Body of pancreas (tissue), 4 donors: ENCODE measurements around the gene SLC30A4. TPM values are rescaled to one million over a fixed set of nuclear protein-coding genes. Genes with fewer than 3 reads are reported as not detected.

Experiments
- ATAC-seq: fragments of 150-250 bp; one replicate; pipeline ENCODE4 v1.9.1; 2016
- DNase-seq, 4 donors: peaks; one replicate each; pipeline ENCODE4 v3.0.0-alpha.2; 2019
- H3K27ac ChIP-seq, 4 donors: fragments of 200-600 bp; sonication (generic); 1 replicate in 3 of 4; 2 replicates in 1 of 4; pipeline versions ENCODE4 v1.5.1 to v1.6.1; 2016 to 2019; ENCODE audit warnings: mild to moderate bottlenecking in 1 of 4, mixed read lengths in 1 of 4, moderate library complexity in 1 of 4
- H3K27me3 ChIP-seq, 2 donors: fragments of 200-600 bp; sonication (generic); one replicate each; pipeline ENCODE4 v1.6.0; 2016; ENCODE audit warnings: mild to moderate bottlenecking in 1 of 2
- H3K36me3 ChIP-seq, 2 donors: fragments of 200-600 bp; sonication (generic); replicated peaks in 1 of 2; 2 replicates each; pipeline ENCODE4 v1.5.1; 2016; ENCODE audit warnings: low read depth in 2 of 2; ENCODE audit not compliant: insufficient read depth in 1 of 2
- H3K4me1 ChIP-seq: fragments of 200-600 bp; sonication (generic); one replicate; pipeline ENCODE4 v1.6.0; 2016
- H3K4me3 ChIP-seq, 2 donors: fragments of 200-600 bp; sonication (generic); 1 replicate in 1 of 2; 2 replicates in 1 of 2; pipeline ENCODE4 v1.5.1; 2016 to 2019
- H3K9me3 ChIP-seq, 3 donors: fragments of 200-600 bp; sonication (generic); 1 replicate in 2 of 3; 2 replicates in 1 of 3; pipeline ENCODE4 v1.5.1; 2016
- POLR2A ChIP-seq, 3 donors: fragments of 450-650 bp; IDR thresholded peaks; one replicate each; pipeline ENCODE4 v1.6.1; 2016; ENCODE audit warnings: antibody characterized with exemption in 3 of 3, mild to moderate bottlenecking in 2 of 3
- WGBS, 2 donors: methylation state at CpG; one replicate each; pipeline ENCODE4 v1.1.5; 2017; 5-methylcytosine and 5-hydroxymethylcytosine counted together
- intact Hi-C: fragments of 100-400 bp; cut with DNase I; formaldehyde crosslinking; loops from one replicate; pipeline ENCODE4 v1.15.1; 2023
- total RNA-seq, 2 donors: library from RNA; depleted of rRNA; stranded (reverse); fragments of >200 nt; gene quantifications; one replicate each; pipeline ENCODE4 v1.1.0, GENCODE V29; 2016
- TF ChIP-seq, protein P1 (sequence below), 7 experiments: fragments of 450-650 bp in 4 of 7; fragments of 200-600 bp in 3 of 7; sonication (generic) in 3 of 7; IDR thresholded peaks; one replicate each; pipeline ENCODE4 v1.5.1; 2016 to 2019; ENCODE audit warnings: antibody characterized with exemption in 7 of 7

The SLC30A4 gene
- total RNA-seq, 2 donors from 2014 or later = 2.0 to 2.6 TPM

DNA sequence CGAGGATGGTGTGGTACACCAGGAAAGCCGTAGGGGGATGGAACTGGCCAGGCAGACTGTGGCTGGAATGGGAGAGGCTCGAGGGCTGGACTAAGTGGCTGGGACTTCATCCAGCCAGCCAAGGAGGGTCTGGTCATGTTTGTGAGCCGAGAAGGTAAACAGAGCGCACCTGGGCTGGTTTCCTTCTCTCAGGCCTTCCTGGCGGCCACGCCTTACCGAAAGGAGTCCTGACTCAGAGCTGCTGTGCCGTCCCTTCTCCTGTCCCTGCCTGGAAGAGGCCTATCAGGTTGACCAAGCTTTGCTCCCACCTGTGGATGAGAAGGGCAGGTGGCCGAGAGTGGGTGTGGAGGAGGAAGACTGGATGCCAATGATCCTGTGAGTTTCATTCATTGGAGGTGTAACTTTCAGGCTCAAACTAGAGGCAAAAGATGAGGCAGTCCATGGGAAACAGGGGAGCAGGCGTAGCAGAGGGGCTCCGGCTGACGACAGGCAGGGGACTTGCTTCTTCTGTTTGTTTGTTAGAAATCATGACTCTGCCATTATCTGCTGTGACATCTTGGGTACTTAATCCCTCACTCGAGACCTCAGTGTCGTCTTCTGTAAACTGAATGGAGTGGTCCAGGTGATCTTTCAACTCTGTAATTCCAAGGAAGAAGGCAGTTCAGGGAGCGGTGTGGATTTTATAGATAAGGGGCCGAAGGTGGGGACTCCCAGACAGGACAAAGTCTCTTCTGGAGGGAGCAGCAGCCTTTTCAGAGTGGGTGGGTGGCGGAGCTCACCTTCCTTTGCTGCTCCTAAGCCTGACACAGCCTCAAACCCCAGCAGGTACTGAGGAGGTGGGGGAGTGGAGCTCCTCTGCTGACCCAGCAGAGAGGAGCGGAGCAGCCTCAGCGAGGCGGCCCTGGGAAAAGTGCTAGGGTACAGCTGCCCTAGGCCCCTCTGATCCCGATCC, 72.4 kb downstream of the SLC30A4 start:
- intact Hi-C loops = no loop called here
- Histone ChIP-seq H3K27me3 (no peaks in the 10 kb centered on the region), H3K9me3 (no peaks in the 10 kb centered on the region), H3K4me1 (peaks cover 37% of the 10 kb centered on the region), H3K4me3 (no peak overlapping the region), H3K36me3 (no peaks in the 10 kb centered on the region), H3K27ac (peak overlapping the region; percentile 32 to 55 (median 38))
- TF ChIP-seq, protein P1, sequence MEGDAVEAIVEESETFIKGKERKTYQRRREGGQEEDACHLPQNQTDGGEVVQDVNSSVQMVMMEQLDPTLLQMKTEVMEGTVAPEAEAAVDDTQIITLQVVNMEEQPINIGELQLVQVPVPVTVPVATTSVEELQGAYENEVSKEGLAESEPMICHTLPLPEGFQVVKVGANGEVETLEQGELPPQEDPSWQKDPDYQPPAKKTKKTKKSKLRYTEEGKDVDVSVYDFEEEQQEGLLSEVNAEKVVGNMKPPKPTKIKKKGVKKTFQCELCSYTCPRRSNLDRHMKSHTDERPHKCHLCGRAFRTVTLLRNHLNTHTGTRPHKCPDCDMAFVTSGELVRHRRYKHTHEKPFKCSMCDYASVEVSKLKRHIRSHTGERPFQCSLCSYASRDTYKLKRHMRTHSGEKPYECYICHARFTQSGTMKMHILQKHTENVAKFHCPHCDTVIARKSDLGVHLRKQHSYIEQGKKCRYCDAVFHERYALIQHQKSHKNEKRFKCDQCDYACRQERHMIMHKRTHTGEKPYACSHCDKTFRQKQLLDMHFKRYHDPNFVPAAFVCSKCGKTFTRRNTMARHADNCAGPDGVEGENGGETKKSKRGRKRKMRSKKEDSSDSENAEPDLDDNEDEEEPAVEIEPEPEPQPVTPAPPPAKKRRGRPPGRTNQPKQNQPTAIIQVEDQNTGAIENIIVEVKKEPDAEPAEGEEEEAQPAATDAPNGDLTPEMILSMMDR (IDR thresholded peaks at IDR 0.05) = peak in 1 of 7 experiments; percentile 9
- peak in 2 of 3 donors; percentile 19 to 23 for TF ChIP-seq POLR2A (IDR thresholded peaks at IDR 0.05)
- 60 to 64% methylated on average over 19 to 22 of the region's 22 CpGs for WGBS, 2 donors
- ATAC-seq = peak; percentile 68
- DNase-seq = peak; percentile 62 to 90 (median 84)

DNA sequence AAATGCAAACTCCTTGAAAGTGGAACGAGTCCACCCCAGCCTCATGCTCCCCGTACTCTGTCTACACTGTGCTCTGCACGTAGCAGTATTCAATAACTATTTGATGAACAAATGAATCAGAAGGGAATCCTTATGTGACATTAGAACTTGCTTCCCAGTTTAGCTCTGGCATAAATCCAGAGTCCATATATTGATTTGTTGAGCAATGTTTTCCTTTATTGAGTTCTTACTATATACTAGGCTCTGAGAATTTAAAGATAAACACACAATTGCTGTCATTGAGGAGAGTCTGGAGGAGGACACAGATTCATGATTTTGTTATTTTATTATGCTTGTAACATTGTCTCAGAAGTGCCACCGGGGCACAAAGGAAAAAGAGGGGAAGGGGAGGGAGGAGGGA, 73.2 kb downstream of the SLC30A4 start:
- DNase-seq (no peak), ATAC-seq (no peak)
- H3K9me3 ChIP-seq = no peaks in the 10 kb centered on the region
- H3K4me1 ChIP-seq = peaks cover 44% of the 10 kb centered on the region
- 40 to 51% methylated on average over 4 of the region's 4 CpGs for WGBS, 2 donors
- no peak for TF ChIP-seq POLR2A (IDR thresholded peaks at IDR 0.05)
- TF ChIP-seq, protein P1 (IDR thresholded peaks at IDR 0.05) = no peak
- intact Hi-C loops = no loop called here
- no peaks in the 10 kb centered on the region for H3K27me3 ChIP-seq
- no peak overlapping the region for H3K4me3 ChIP-seq
- H3K36me3 ChIP-seq = no peaks in the 10 kb centered on the region
- H3K27ac ChIP-seq = peak overlapping the region in 2 of 4 donors; percentile 32 to 55

DNA sequence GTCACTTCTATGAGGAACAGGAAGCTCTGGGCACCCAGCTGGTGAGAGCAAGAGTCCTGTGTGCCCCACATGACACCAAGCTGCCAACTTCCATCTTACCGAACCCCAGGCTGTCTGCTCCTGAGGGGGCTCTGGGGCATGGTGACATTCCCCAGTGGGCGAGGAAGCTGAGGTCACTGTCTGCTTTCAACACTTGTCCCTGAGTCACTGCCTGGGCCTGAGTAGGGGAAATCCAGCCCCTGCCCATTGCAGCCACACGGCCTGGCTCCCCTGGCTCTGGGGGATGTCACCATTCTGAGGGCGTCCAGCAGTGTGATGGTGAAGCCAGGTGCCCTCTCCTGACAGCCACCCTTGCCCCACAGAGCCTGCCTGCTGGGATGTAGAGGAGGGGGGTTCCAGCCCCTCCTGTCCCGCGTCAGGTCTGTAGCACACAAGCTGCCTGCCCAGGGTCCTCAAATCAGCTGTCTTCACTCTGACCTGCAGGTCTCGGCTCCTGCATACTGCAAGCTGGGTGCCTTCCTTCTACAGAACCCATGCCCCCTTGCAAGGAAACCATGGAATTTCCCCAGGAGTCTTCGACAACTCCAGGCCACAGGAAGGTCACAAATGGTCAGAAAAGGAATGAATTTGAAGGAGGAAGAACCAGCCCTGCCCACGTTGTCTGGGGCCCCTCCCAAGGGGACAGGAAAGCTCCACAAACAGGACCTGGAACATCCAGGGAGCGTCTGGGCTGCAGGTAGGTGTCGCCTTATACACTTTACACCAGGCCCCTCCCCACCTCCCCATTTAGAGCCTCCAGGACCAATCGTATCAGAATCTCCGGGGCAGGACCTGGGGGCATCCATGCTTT, 74.3 kb downstream of the SLC30A4 start:
- H3K4me1 ChIP-seq = peaks cover 44% of the 10 kb centered on the region
- no peak overlapping the region for H3K4me3 ChIP-seq
- H3K27me3 ChIP-seq = no peaks in the 10 kb centered on the region
- no peak for ATAC-seq
- no peak overlapping the region for H3K27ac ChIP-seq
- no peak for TF ChIP-seq POLR2A (IDR thresholded peaks at IDR 0.05)
- TF ChIP-seq, protein P1 (IDR thresholded peaks at IDR 0.05) = no peak
- H3K9me3 ChIP-seq = no peaks in the 10 kb centered on the region
- intact Hi-C loops = no loop called here
- WGBS, 2 donors = 72 to 78% methylated on average over 7 to 13 of the region's 13 CpGs
- no peaks in the 10 kb centered on the region for H3K36me3 ChIP-seq
- peak in 2 of 4 donors; percentile 10 to 60 for DNase-seq

GRCh38 chr15:45443645-45444044, 78.9 kb downstream of the SLC30A4 start:
- Histone ChIP-seq H3K27me3 (no peaks in the 10 kb centered on the region), H3K27ac (no peak overlapping the region), H3K4me1 (peaks cover 25% of the 10 kb centered on the region), H3K9me3 (no peaks in the 10 kb centered on the region), H3K4me3 (no peak overlapping the region), H3K36me3 (no peaks in the 10 kb centered on the region)
- WGBS, 2 donors = 67 to 71% methylated on average over 2 of the region's 2 CpGs
- TF ChIP-seq POLR2A (IDR thresholded peaks at IDR 0.05) = no peak
- TF ChIP-seq, protein P1 (IDR thresholded peaks at IDR 0.05) = no peak
- DNase-seq (no peak), ATAC-seq (no peak)
- intact Hi-C loops = no loop called here
